Type B pancreatic cell (in vitro differentiated cells): Measurements from ENCODE around the gene TRAPPC2L. TPM values are rescaled to one million over a fixed set of nuclear protein-coding genes. Genes with fewer than 3 reads are reported as not detected.

Experiments
- DNase-seq: peaks from one replicate; pipeline ENCODE4 v3.0.0; 2021; ENCODE audit warnings: mixed read lengths; ENCODE audit not compliant: unreplicated experiment; ENCODE audit errors: extremely low spot score
- H3K27ac Mint-ChIP-seq: 2 replicates; pipeline ENCODE4 v1.8.0; 2021; ENCODE audit warnings: mild to moderate bottlenecking, mixed read lengths
- H3K27me3 Mint-ChIP-seq: 2 replicates; pipeline ENCODE4 v1.8.0; 2021; ENCODE audit warnings: mixed read lengths
- H3K36me3 Mint-ChIP-seq: 2 replicates; pipeline ENCODE4 v1.8.0; 2021; ENCODE audit warnings: mixed read lengths
- H3K4me1 Mint-ChIP-seq: one replicate; pipeline ENCODE4 v1.8.0; 2021; ENCODE audit warnings: mixed read lengths; ENCODE audit not compliant: unreplicated experiment
- H3K4me3 Mint-ChIP-seq: 2 replicates; pipeline ENCODE4 v1.8.0; 2021; ENCODE audit warnings: mild to moderate bottlenecking, mixed read lengths
- H3K9me3 Mint-ChIP-seq: 2 replicates; pipeline ENCODE4 v1.8.0; 2021; ENCODE audit warnings: mixed read lengths
- CTCF ChIP-seq: fragments of 200-600 bp; sonication (generic); conservative IDR thresholded peaks from 2 replicates; pipeline ENCODE4 v1.5.0; 2021; ENCODE audit warnings: antibody characterized with exemption, mild to moderate bottlenecking
- total RNA-seq: library from RNA; stranded (reverse); gene quantifications from 2 replicates; pipeline ENCODE4 v1.2.1, GENCODE V29; 2021; ENCODE audit warnings: low replicate concordance

Gene TRAPPC2L
- total RNA-seq, 1 donor from 2014 or later: 91.4 TPM

GRCh38 chr16:88810166-88810911, 46.6 kb upstream of the TRAPPC2L start:
- Mint-ChIP-seq H3K27ac (peak overlapping the region; percentile 76), H3K4me3 (peak overlapping the region; percentile 90), H3K9me3 (no peaks in the 10 kb centered on the region), H3K36me3 (no peaks in the 10 kb centered on the region), H3K27me3 (no peaks in the 10 kb centered on the region), H3K4me1 (peaks cover 3% of the 10 kb centered on the region)
- no peak for TF ChIP-seq CTCF
- DNase-seq: no peak

DNA sequence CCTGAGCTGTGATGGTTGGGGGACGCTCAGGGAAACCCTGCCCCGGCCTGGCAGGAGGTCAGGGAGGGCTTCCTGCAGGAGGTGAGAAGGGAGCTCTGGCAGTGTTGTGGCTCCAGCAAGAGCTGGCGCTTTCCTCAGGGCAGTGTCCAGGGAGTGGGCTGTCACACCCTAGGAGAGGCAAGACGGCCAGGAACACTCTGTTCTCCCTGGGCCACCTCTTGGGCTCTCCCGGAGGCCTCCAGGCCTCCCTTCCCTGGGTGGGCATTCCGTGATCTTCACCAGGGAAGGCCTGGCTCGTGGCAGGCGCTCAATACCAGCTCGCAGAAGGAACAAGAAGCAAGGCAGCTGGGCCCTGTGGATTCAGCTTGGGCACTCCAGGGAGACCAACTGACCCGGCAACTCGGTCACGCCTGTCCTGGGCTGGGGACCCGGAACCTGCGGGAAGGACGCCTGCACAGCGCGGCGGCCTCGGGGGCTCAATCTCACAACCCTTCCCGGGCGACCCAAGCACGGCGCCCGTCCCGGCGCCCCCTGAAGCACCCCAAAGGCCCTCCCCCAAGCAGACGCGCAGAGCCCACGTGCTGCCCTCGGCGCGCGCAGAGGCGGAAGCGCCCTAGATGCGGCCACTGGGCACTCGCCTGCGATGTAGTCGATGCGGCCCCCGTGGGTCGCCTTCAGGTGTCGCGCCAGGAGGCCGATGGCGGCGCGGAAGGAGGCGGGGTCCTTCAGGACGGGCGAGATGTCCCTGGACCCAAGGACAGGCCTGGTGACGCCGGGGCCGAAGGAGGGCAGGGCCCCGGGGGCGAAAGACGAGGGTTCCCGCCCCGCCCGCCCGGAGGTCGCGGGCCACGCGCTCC, 45.8 kb upstream of the TRAPPC2L start:
- Mint-ChIP-seq H3K27me3 (no peaks in the 10 kb centered on the region), H3K4me1 (peaks cover 3% of the 10 kb centered on the region), H3K27ac (peak overlapping the region; percentile 76), H3K4me3 (peak overlapping the region; percentile 90), H3K9me3 (no peaks in the 10 kb centered on the region), H3K36me3 (no peaks in the 10 kb centered on the region)
- TF ChIP-seq CTCF: no peak
- no peak for DNase-seq

GRCh38 chr16:88811769-88812512, 45.0 kb upstream of the TRAPPC2L start, which contains the start of gene APRT:
TSS of gene APRT (minus strand) at chr16:88811928. CDS start at chr16:88811899, 29 bp downstream.
- TF ChIP-seq CTCF: peak; percentile 60
- no peaks in the 10 kb centered on the region for H3K27me3 Mint-ChIP-seq
- H3K4me1 Mint-ChIP-seq: peaks cover 3% of the 10 kb centered on the region
- H3K27ac Mint-ChIP-seq: peak within 1 kb of the TSS; percentile 96
- peak within 1 kb of the TSS; percentile 94 for H3K4me3 Mint-ChIP-seq
- no peaks in the 10 kb centered on the region for H3K9me3 Mint-ChIP-seq
- no peaks in the 10 kb centered on the region for H3K36me3 Mint-ChIP-seq
- peak; percentile 99 for DNase-seq

GRCh38 chr16:88812513-88813268, 44.2 kb upstream of the TRAPPC2L start:
- Mint-ChIP-seq H3K27ac (peak overlapping the region; percentile 91), H3K36me3 (no peaks in the 10 kb centered on the region), H3K27me3 (no peaks in the 10 kb centered on the region), H3K9me3 (no peaks in the 10 kb centered on the region), H3K4me3 (peak overlapping the region; percentile 86), H3K4me1 (peaks cover 3% of the 10 kb centered on the region)
- no peak for DNase-seq
- peak; percentile 6 for TF ChIP-seq CTCF
